Aorta (tissue), 5 donors: ENCODE results near the gene TRAPPC10. TPM values are rescaled to one million over a fixed set of nuclear protein-coding genes. Genes with fewer than 3 reads are reported as not detected.
"Not testable (repeated sequence)": the region's sequence is repeated elsewhere in the genome, so short reads cannot be mapped to it uniquely, and the experiment has no call there.

ENCODE experiments used
- ATAC-seq: fragments of 200-7000 bp; cut with Tn5 transposase; one replicate; pipeline ENCODE4 v1.9.1; 2022; ENCODE audit warnings: moderate library complexity; ENCODE audit not compliant: low FRiP score
- DNase-seq, 2 donors: peaks; one replicate each; pipeline ENCODE4 v3.0.0-alpha.2; 2020
- H3K27ac ChIP-seq, 2 donors: one replicate each; pipeline ENCODE4 v1.5.1; 2013; ENCODE audit warnings: low read length in 2 of 2, mild to moderate bottlenecking in 2 of 2, moderate library complexity in 2 of 2, control low read depth in 1 of 2, inconsistent platforms in 1 of 2, low read depth in 1 of 2
- H3K27me3 ChIP-seq, 2 donors: one replicate each; pipeline ENCODE4 v1.6.1; 2013; ENCODE audit warnings: control low read depth in 1 of 2, low read length in 1 of 2, mild to moderate bottlenecking in 1 of 2, moderate library complexity in 1 of 2; ENCODE audit not compliant: insufficient read depth in 2 of 2, control insufficient read depth in 1 of 2
- H3K36me3 ChIP-seq, 2 donors: one replicate each; pipeline ENCODE4 v1.6.1; 2013; ENCODE audit warnings: control low read depth in 1 of 2, low read length in 1 of 2, mild to moderate bottlenecking in 1 of 2; ENCODE audit not compliant: insufficient read depth in 2 of 2, control insufficient read depth in 1 of 2
- H3K4me1 ChIP-seq, 2 donors: one replicate each; pipeline ENCODE4 v1.6.1; 2013; ENCODE audit warnings: low read length in 2 of 2, control low read depth in 1 of 2, mild to moderate bottlenecking in 1 of 2, moderate library complexity in 1 of 2; ENCODE audit not compliant: insufficient read depth in 2 of 2, control insufficient read depth in 1 of 2
- H3K4me3 ChIP-seq, 2 donors: one replicate each; pipeline ENCODE4 v1.5.1; 2013; ENCODE audit warnings: low read length in 2 of 2, control low read depth in 1 of 2, mild to moderate bottlenecking in 1 of 2
- H3K9me3 ChIP-seq: one replicate; pipeline ENCODE4 v1.6.1; 2013; ENCODE audit warnings: mild to moderate bottlenecking, low read length; ENCODE audit not compliant: control insufficient read depth
- WGBS, 2 donors: extraction: QIAGEN DNeasy Blood & Tissue Kit; methylation state at CpG; one replicate each; pipeline ENCODE4 v1.1.7; 2013; 5-methylcytosine and 5-hydroxymethylcytosine counted together
- intact Hi-C, 2 donors: fragments of 100-400 bp; cut with DNase I; formaldehyde crosslinking; loops; one replicate each; pipeline versions ENCODE4 v1.14.2 to v1.15.0; 2022
- polyA plus RNA-seq, 2 donors: library from polyadenylated mRNA; stranded (reverse); fragments of 200-250 nt; gene quantifications; one replicate each; pipeline ENCODE4 v1.2.3, GENCODE V29; 2013
- total RNA-seq, 2 donors: library from RNA; stranded (reverse); fragmentation: NEBNext Ultra II Directional; extraction: Animal tissue kit (Norgen Biotek cat#: 25700); gene quantifications; one replicate each; pipeline ENCODE4 v1.2.1, GENCODE V29; 2021
- donor health status: healthy with polysubstance abuse.
- donor health status: Bipolar disorder and iron deficiency.
- donor health status: DM: no; HTN: no; CAD: no.
- donor health status: DM: no; HTN: no; CAD: no.
- donor health status: DM: yes; HTN: yes; CAD: no.

The TRAPPC10 gene
- total and polyA plus RNA-seq, 4 donors, result 3.5 to 41.5 (median 20.4) TPM

DNA sequence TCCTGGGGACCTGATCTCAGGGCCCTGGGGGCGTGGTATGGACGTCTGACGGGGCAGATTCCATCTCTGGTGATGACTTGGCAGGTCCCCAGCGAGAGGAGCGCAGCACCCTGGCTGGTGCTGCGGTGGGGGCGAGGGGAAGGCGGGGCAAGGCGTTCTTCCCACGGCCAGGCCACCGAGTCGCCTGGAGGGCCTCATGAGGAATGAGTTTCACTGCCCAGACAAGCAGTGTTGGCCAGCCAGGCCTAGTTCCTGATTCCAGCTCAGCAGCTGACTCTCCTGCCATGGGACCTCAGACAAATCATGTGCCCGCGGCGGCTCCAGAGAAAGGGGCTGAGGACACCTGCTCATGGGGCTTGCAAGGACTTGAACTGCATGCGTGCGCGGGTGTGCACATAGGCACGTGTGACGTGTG is 142.7 kb downstream of the TRAPPC10 start:
- H3K27me3 ChIP-seq, H3K36me3 ChIP-seq, DNase-seq, H3K9me3 ChIP-seq, H3K27ac ChIP-seq, H3K4me3 ChIP-seq, intact Hi-C loops, H3K4me1 ChIP-seq: not testable (repeated sequence)
- no CpG with 5 or more reads among the region's 20 CpGs for WGBS, 2 donors
- ATAC-seq, result peak; percentile 88

- H3K4me1 ChIP-seq, H3K36me3 ChIP-seq, ATAC-seq, H3K27me3 ChIP-seq, H3K9me3 ChIP-seq, H3K4me3 ChIP-seq, intact Hi-C loops, DNase-seq, H3K27ac ChIP-seq: not testable (repeated sequence)
- no CpG with 5 or more reads among the region's 38 CpGs for WGBS, 2 donors
These were observed 143.3 kb downstream of the TRAPPC10 start for GRCh38 chr21:44155231-44155993.

GRCh38 chr21:44155994-44156380 is 143.9 kb downstream of the TRAPPC10 start:
- WGBS, 2 donors, result no CpG with 5 or more reads among the region's 8 CpGs
- H3K27ac ChIP-seq, H3K27me3 ChIP-seq, intact Hi-C loops, DNase-seq, H3K9me3 ChIP-seq, ATAC-seq, H3K4me1 ChIP-seq, H3K36me3 ChIP-seq, H3K4me3 ChIP-seq: not testable (repeated sequence)

Other genes with a start within 250 kb of the TRAPPC10 start
- 10 to 100 TPM; 30.3 to 44.3 TPM for gene CSTB, start 236.0 kb upstream of the TRAPPC10 start, total RNA-seq
- gene CSTB, start 236.0 kb upstream of the TRAPPC10 start, polyA plus RNA-seq, result 10 to 100 TPM; 44.6 to 71.6 TPM
- gene RRP1, start 222.7 kb upstream of the TRAPPC10 start, total RNA-seq, result 10 to 100 TPM; 17.5 to 18.1 TPM
- gene RRP1, start 222.7 kb upstream of the TRAPPC10 start, polyA plus RNA-seq, result 10 to 100 TPM in 1 of 2 donors, 1 to 10 TPM in 1; 4.4 to 17.9 TPM
- gene AGPAT3, start 147.1 kb upstream of the TRAPPC10 start, total RNA-seq, result 10 to 100 TPM; 36.0 to 45.5 TPM
- 10 to 100 TPM in 1 of 2 donors, 1 to 10 TPM in 1; 8.3 to 11.4 TPM for gene AGPAT3, start 147.1 kb upstream of the TRAPPC10 start, polyA plus RNA-seq
- 1 to 10 TPM; 3.8 to 9.5 TPM for gene PWP2, start 95.1 kb downstream of the TRAPPC10 start, total RNA-seq
- 10 to 100 TPM in 1 of 2 donors, not detected in 1; 18.2 TPM for gene PWP2, start 95.1 kb downstream of the TRAPPC10 start, polyA plus RNA-seq
- 10 to 100 TPM in 1 of 2 donors, 1 to 10 TPM in 1; 5.8 to 11.8 TPM for gene GATD3, start 121.4 kb downstream of the TRAPPC10 start, total RNA-seq
- 1 to 10 TPM; 5.6 to 6.5 TPM for gene GATD3, start 121.4 kb downstream of the TRAPPC10 start, polyA plus RNA-seq
- gene ICOSLG, start 228.6 kb downstream of the TRAPPC10 start, total RNA-seq, result 1 to 10 TPM; 3.1 to 3.9 TPM
- under 1 TPM; 0.56 to 0.63 TPM for gene ICOSLG, start 228.6 kb downstream of the TRAPPC10 start, polyA plus RNA-seq
- gene DNMT3L, start 249.6 kb downstream of the TRAPPC10 start, total RNA-seq, result not detected
- not detected for gene DNMT3L, start 249.6 kb downstream of the TRAPPC10 start, polyA plus RNA-seq